CD4-positive, alpha-beta T cell treated with Interleukin-6 for 4 hours (primary cell): ENCODE results near the gene USP7.
"Not testable (repeated sequence)": the region's sequence is repeated elsewhere in the genome, so short reads cannot be mapped to it uniquely, and the experiment has no call there.

Experiments used
- DNase-seq: peaks from one replicate; pipeline ENCODE4 v3.0.0-alpha.2; 2020; ENCODE audit warnings: mixed read lengths

The USP7 gene

GRCh38 chr16:8963821-8964441, at the start of gene USP7:
Gene USP7 (minus strand): TSS chr16:8963906. CDS start chr16:8963285, 621 bp downstream.
- peak; percentile 94 for DNase-seq

- no peak for DNase-seq
Observed at GRCh38 chr16:9013508-9013864, 49.8 kb upstream of the USP7 start.

GRCh38 chr16:9012848-9013507, 49.3 kb upstream of the USP7 start:
- DNase-seq, result peak; percentile 22

- DNase-seq, result no peak
Observed at GRCh38 chr16:9012330-9012729, 48.6 kb upstream of the USP7 start.

GRCh38 chr16:9008601-9009260, 45.0 kb upstream of the USP7 start:
- DNase-seq, result peak; percentile 74

GRCh38 chr16:9007177-9007794, 43.6 kb upstream of the USP7 start:
- DNase-seq, result no peak

GRCh38 chr16:9004183-9004582, 40.5 kb upstream of the USP7 start:
- DNase-seq, result no peak

- no peak for DNase-seq
Observed at GRCh38 chr16:9003763-9004162, 40.1 kb upstream of the USP7 start.

GRCh38 chr16:9003322-9003721, 39.6 kb upstream of the USP7 start:
- DNase-seq, result no peak

- no peak for DNase-seq
Observed at GRCh38 chr16:9002042-9002441, 38.3 kb upstream of the USP7 start.

GRCh38 chr16:9000664-9001063, 37.0 kb upstream of the USP7 start:
- no peak for DNase-seq

GRCh38 chr16:8999800-9000199, 36.1 kb upstream of the USP7 start:
- no peak for DNase-seq

GRCh38 chr16:8998108-8998507, 34.4 kb upstream of the USP7 start:
- DNase-seq, result no peak

GRCh38 chr16:8996891-8997290, 33.2 kb upstream of the USP7 start:
- DNase-seq, result no peak

- DNase-seq, result no peak
Observed at GRCh38 chr16:8990445-8990844, 26.7 kb upstream of the USP7 start.

GRCh38 chr16:8989099-8989878, 25.6 kb upstream of the USP7 start:
- no peak for DNase-seq

- no peak for DNase-seq
Observed at GRCh38 chr16:8986818-8987191, 23.1 kb upstream of the USP7 start.

- no peak for DNase-seq
Observed at GRCh38 chr16:8986111-8986510, 22.4 kb upstream of the USP7 start.

- DNase-seq, result no peak
Observed at GRCh38 chr16:8982816-8983215, 19.1 kb upstream of the USP7 start.

- not testable (repeated sequence) for DNase-seq
Observed at GRCh38 chr16:8981901-8982300, 18.2 kb upstream of the USP7 start.

GRCh38 chr16:8976189-8976588, 12.5 kb upstream of the USP7 start:
- not testable (repeated sequence) for DNase-seq

GRCh38 chr16:8975039-8975438, 11.3 kb upstream of the USP7 start:
- DNase-seq, result no peak
